Prostate gland (tissue), 2 donors: ENCODE measurements around the gene STARD8.

Source experiments
- CTCF ChIP-seq, 4 experiments: fragments of 200-600 bp in 2 of 4; fragments of 450-650 bp in 2 of 4; sonication (generic) in 2 of 4; IDR thresholded peaks; 1 replicate in 3 of 4; 2 replicates in 1 of 4; pipeline ENCODE4 v1.5.1; 2016 to 2019; ENCODE audit warnings: antibody characterized with exemption in 4 of 4, mild to moderate bottlenecking in 2 of 4, moderate library complexity in 2 of 4
- POLR2A ChIP-seq: fragments of 450-650 bp; IDR thresholded peaks from one replicate; pipeline ENCODE4 v1.6.1; 2016; ENCODE audit warnings: antibody characterized with exemption, mild to moderate bottlenecking
- POLR2AphosphoS5 ChIP-seq: sonication (generic); formaldehyde crosslinking; IDR thresholded peaks from one replicate; pipeline ENCODE4 v1.6.1; 2017; ENCODE audit warnings: antibody characterized with exemption

- TF ChIP-seq CTCF (IDR thresholded peaks at IDR 0.05): no peak
- no peak for TF ChIP-seq POLR2AphosphoS5
- TF ChIP-seq POLR2A: no peak
Observed at GRCh38 chrX:68632491-68632890, 15.0 kb upstream of the STARD8 start.
